ENCODE data around the gene NPHP4.

DNA sequence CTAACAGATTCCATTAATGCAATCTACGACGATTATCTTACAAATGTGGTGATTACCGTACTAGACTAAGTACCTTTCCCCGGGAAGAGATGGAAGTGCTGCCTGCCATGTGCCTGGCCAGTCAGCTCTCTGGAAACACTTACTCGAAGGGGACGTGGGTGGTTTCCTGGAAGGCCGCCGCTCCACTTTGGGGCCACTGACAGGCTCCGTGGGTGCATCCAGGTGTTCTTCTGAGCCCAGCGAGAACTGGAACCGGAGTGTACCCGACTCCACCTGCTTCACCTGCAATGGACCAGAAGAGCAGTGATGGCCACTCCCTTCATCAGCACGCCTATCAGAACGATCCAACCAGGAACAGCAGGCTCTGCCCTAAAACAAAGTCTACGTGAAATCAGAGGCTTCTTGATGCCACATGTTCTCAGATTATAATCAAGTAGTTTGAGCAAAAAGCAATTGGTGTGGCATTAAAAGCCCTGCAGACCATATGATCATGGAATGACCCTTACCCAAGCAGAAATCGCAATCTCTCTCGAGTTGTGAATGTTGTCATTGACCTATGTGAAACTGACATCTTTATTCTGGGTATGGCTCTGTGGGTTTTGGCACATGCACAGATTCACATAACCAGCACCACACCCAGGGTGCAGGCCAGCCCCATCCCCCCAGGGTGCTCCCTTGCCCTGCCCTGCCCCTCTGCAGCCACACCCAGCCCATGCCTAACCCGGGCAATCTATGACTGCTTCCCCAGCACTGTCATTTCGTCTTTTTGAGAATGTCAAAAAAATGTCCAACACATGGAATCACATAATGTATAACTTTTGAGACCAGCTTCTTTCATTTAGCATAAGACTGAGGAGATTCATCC lies 64.5 kb downstream of the NPHP4 start:
- no peak for TF ChIP-seq POLR2A (IDR thresholded peaks at IDR 0.05; ENCODE audit: borderline replicate concordance, extremely low read depth, insufficient read depth, insufficient read length)
- TF ChIP-seq CTCF (IDR thresholded peaks at IDR 0.05 in 2 of 3, conservative IDR thresholded peaks at IDR 0.05 in 1 of 3; ENCODE audit: borderline replicate concordance in 1 of 3, insufficient read depth in 1 of 3, low read depth in 2 of 3, low read length in 2 of 3) = no peak
- no peak for TF ChIP-seq EGR1 (IDR thresholded peaks at IDR 0.05; ENCODE audit: low read depth)
- no peak for TF ChIP-seq ZNF274 (IDR thresholded peaks at IDR 0.05; ENCODE audit: low read depth, low read length)
- no peak for TF ChIP-seq POLR2AphosphoS5 (IDR thresholded peaks at IDR 0.05; ENCODE audit: low read depth, low read length)
- no peak for TF ChIP-seq EZH2 (IDR thresholded peaks at IDR 0.05)
- no peak for TF ChIP-seq SIN3A (IDR thresholded peaks at IDR 0.05; ENCODE audit: low read depth)
- TF ChIP-seq, protein P1, sequence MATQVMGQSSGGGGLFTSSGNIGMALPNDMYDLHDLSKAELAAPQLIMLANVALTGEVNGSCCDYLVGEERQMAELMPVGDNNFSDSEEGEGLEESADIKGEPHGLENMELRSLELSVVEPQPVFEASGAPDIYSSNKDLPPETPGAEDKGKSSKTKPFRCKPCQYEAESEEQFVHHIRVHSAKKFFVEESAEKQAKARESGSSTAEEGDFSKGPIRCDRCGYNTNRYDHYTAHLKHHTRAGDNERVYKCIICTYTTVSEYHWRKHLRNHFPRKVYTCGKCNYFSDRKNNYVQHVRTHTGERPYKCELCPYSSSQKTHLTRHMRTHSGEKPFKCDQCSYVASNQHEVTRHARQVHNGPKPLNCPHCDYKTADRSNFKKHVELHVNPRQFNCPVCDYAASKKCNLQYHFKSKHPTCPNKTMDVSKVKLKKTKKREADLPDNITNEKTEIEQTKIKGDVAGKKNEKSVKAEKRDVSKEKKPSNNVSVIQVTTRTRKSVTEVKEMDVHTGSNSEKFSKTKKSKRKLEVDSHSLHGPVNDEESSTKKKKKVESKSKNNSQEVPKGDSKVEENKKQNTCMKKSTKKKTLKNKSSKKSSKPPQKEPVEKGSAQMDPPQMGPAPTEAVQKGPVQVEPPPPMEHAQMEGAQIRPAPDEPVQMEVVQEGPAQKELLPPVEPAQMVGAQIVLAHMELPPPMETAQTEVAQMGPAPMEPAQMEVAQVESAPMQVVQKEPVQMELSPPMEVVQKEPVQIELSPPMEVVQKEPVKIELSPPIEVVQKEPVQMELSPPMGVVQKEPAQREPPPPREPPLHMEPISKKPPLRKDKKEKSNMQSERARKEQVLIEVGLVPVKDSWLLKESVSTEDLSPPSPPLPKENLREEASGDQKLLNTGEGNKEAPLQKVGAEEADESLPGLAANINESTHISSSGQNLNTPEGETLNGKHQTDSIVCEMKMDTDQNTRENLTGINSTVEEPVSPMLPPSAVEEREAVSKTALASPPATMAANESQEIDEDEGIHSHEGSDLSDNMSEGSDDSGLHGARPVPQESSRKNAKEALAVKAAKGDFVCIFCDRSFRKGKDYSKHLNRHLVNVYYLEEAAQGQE (IDR thresholded peaks at IDR 0.05; ENCODE audit: low read depth) = no peak
- TF ChIP-seq JUND (IDR thresholded peaks at IDR 0.05) = no peak
- TF ChIP-seq EZH2phosphoT487 (IDR thresholded peaks at IDR 0.05; ENCODE audit: borderline replicate concordance) = no peak
- no peak for TF ChIP-seq YY1 (IDR thresholded peaks at IDR 0.05; ENCODE audit: extremely low read depth, insufficient replicate concordance, low read depth, low read length)
